GM18499 (cell line): ENCODE results near the gene CADPS.

Experiments used
- ATAC-seq: cut with Tn5 transposase; IDR thresholded peaks from one replicate; pipeline ENCODE4 v1.9.1; 2021; ENCODE audit warnings: moderate number of reproducible peaks; ENCODE audit not compliant: insufficient read depth, unreplicated experiment

CADPS gene

GRCh38 chr3:62534326-62534725 is 340.9 kb downstream of the CADPS start:
- ATAC-seq = no peak

- ATAC-seq = no peak
These were observed 342.4 kb downstream of the CADPS start for GRCh38 chr3:62532796-62533195.

GRCh38 chr3:62531981-62532380 is 343.2 kb downstream of the CADPS start:
- ATAC-seq = no peak

- ATAC-seq = no peak
These were observed 343.7 kb downstream of the CADPS start for GRCh38 chr3:62531493-62531892.

- no peak for ATAC-seq
These were observed 346.0 kb downstream of the CADPS start for GRCh38 chr3:62529230-62529629.

- no peak for ATAC-seq
These were observed 347.7 kb downstream of the CADPS start for GRCh38 chr3:62527474-62527873.

GRCh38 chr3:62525281-62525680 is 349.9 kb downstream of the CADPS start:
- no peak for ATAC-seq

- ATAC-seq = no peak
These were observed 351.5 kb downstream of the CADPS start for GRCh38 chr3:62523672-62524071.

GRCh38 chr3:62521464-62522105 is 353.6 kb downstream of the CADPS start:
- ATAC-seq = no peak

- no peak for ATAC-seq
These were observed 371.7 kb downstream of the CADPS start for GRCh38 chr3:62503516-62503915.

- ATAC-seq = no peak
These were observed 372.6 kb downstream of the CADPS start for GRCh38 chr3:62502315-62503300.

- no peak for ATAC-seq
These were observed 373.9 kb downstream of the CADPS start for GRCh38 chr3:62501289-62501668.

GRCh38 chr3:62500556-62501288 is 374.5 kb downstream of the CADPS start:
- ATAC-seq = no peak

GRCh38 chr3:62497156-62497555 is 378.1 kb downstream of the CADPS start:
- no peak for ATAC-seq

- no peak for ATAC-seq
These were observed 378.7 kb downstream of the CADPS start for GRCh38 chr3:62496503-62496902.

GRCh38 chr3:62493109-62493801 is 382.0 kb downstream of the CADPS start:
- ATAC-seq = no peak

GRCh38 chr3:62482961-62483360 is 392.3 kb downstream of the CADPS start:
- no peak for ATAC-seq

- no peak for ATAC-seq
These were observed 393.3 kb downstream of the CADPS start for GRCh38 chr3:62481962-62482361.

- ATAC-seq = no peak
These were observed 395.2 kb downstream of the CADPS start for GRCh38 chr3:62480056-62480455.

- ATAC-seq = no peak
These were observed 395.9 kb downstream of the CADPS start for GRCh38 chr3:62479326-62479725.
